HepG2 (cell line): ENCODE data around the gene PACS2.

Source experiments
- JUND ChIP-seq: sonication (generic); formaldehyde crosslinking; IDR thresholded peaks from 2 replicates; pipeline ENCODE4 v1.8.0; 2022; ENCODE audit warnings: mild to moderate bottlenecking, missing genetic modification reagents
- ZNF775 ChIP-seq: sonication (generic); formaldehyde crosslinking; IDR thresholded peaks from 2 replicates; pipeline ENCODE4 v1.4.0; 2020; ENCODE audit warnings: missing genetic modification reagents, mild to moderate bottlenecking, moderate library complexity, borderline replicate concordance
- TF ChIP-seq, protein P1 (sequence below): sonication (generic); formaldehyde crosslinking; IDR thresholded peaks from 2 replicates; pipeline ENCODE4 v1.5.0; 2020; ENCODE audit warnings: mild to moderate bottlenecking, missing genetic modification reagents, moderate library complexity
- TF ChIP-seq, protein P2 (sequence below): IDR thresholded peaks from 2 replicates; pipeline ENCODE4 v1.6.1; 2012; ENCODE audit warnings: low read length, improper control_type of control experiment
- TF ChIP-seq, protein P3 (sequence below): sonication (generic); formaldehyde crosslinking; IDR thresholded peaks from 2 replicates; pipeline ENCODE4 v1.4.0; 2020; ENCODE audit warnings: missing genetic modification reagents
- TF ChIP-seq, protein P4 (sequence below): sonication (generic); formaldehyde crosslinking; IDR thresholded peaks from 2 replicates; pipeline ENCODE4 v1.5.0; 2020; ENCODE audit warnings: missing genetic modification reagents

DNA sequence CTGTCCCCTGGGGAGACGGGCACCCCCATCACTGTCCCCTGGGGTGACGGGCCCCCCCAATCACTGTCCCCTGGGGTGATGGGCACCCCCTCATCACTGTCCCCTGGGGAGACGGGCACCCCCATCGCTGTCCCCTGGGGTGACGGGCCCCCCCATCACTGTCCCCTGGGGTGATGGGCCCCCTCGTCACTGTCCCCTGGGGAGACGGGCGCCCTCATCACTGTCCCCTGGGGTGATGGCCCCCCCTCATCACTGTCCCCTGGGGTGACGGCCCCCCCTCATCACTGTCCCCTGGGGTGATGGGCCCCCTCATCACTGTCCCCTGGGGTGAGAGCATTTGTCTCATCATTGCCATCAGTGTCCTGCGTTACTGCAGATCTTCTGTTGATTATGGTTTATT is 38.6 kb downstream of the PACS2 start:
- TF ChIP-seq, protein P1, sequence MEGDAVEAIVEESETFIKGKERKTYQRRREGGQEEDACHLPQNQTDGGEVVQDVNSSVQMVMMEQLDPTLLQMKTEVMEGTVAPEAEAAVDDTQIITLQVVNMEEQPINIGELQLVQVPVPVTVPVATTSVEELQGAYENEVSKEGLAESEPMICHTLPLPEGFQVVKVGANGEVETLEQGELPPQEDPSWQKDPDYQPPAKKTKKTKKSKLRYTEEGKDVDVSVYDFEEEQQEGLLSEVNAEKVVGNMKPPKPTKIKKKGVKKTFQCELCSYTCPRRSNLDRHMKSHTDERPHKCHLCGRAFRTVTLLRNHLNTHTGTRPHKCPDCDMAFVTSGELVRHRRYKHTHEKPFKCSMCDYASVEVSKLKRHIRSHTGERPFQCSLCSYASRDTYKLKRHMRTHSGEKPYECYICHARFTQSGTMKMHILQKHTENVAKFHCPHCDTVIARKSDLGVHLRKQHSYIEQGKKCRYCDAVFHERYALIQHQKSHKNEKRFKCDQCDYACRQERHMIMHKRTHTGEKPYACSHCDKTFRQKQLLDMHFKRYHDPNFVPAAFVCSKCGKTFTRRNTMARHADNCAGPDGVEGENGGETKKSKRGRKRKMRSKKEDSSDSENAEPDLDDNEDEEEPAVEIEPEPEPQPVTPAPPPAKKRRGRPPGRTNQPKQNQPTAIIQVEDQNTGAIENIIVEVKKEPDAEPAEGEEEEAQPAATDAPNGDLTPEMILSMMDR (CRISPR knock-in tag): no peak
- TF ChIP-seq, protein P2, sequence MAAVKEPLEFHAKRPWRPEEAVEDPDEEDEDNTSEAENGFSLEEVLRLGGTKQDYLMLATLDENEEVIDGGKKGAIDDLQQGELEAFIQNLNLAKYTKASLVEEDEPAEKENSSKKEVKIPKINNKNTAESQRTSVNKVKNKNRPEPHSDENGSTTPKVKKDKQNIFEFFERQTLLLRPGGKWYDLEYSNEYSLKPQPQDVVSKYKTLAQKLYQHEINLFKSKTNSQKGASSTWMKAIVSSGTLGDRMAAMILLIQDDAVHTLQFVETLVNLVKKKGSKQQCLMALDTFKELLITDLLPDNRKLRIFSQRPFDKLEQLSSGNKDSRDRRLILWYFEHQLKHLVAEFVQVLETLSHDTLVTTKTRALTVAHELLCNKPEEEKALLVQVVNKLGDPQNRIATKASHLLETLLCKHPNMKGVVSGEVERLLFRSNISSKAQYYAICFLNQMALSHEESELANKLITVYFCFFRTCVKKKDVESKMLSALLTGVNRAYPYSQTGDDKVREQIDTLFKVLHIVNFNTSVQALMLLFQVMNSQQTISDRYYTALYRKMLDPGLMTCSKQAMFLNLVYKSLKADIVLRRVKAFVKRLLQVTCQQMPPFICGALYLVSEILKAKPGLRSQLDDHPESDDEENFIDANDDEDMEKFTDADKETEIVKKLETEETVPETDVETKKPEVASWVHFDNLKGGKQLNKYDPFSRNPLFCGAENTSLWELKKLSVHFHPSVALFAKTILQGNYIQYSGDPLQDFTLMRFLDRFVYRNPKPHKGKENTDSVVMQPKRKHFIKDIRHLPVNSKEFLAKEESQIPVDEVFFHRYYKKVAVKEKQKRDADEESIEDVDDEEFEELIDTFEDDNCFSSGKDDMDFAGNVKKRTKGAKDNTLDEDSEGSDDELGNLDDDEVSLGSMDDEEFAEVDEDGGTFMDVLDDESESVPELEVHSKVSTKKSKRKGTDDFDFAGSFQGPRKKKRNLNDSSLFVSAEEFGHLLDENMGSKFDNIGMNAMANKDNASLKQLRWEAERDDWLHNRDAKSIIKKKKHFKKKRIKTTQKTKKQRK: no peak
- TF ChIP-seq JUND (CRISPR knock-in tag): no peak
- TF ChIP-seq, protein P3, sequence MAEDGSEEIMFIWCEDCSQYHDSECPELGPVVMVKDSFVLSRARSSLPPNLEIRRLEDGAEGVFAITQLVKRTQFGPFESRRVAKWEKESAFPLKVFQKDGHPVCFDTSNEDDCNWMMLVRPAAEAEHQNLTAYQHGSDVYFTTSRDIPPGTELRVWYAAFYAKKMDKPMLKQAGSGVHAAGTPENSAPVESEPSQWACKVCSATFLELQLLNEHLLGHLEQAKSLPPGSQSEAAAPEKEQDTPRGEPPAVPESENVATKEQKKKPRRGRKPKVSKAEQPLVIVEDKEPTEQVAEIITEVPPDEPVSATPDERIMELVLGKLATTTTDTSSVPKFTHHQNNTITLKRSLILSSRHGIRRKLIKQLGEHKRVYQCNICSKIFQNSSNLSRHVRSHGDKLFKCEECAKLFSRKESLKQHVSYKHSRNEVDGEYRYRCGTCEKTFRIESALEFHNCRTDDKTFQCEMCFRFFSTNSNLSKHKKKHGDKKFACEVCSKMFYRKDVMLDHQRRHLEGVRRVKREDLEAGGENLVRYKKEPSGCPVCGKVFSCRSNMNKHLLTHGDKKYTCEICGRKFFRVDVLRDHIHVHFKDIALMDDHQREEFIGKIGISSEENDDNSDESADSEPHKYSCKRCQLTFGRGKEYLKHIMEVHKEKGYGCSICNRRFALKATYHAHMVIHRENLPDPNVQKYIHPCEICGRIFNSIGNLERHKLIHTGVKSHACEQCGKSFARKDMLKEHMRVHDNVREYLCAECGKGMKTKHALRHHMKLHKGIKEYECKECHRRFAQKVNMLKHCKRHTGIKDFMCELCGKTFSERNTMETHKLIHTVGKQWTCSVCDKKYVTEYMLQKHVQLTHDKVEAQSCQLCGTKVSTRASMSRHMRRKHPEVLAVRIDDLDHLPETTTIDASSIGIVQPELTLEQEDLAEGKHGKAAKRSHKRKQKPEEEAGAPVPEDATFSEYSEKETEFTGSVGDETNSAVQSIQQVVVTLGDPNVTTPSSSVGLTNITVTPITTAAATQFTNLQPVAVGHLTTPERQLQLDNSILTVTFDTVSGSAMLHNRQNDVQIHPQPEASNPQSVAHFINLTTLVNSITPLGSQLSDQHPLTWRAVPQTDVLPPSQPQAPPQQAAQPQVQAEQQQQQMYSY (CRISPR knock-in tag): no peak
- no peak for TF ChIP-seq ZNF775 (CRISPR knock-in tag)
- TF ChIP-seq, protein P4, sequence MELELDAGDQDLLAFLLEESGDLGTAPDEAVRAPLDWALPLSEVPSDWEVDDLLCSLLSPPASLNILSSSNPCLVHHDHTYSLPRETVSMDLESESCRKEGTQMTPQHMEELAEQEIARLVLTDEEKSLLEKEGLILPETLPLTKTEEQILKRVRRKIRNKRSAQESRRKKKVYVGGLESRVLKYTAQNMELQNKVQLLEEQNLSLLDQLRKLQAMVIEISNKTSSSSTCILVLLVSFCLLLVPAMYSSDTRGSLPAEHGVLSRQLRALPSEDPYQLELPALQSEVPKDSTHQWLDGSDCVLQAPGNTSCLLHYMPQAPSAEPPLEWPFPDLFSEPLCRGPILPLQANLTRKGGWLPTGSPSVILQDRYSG (CRISPR knock-in tag): no peak
